Stimulated activated CD8-positive, alpha-beta memory T cell treated with anti-CD3 and anti-CD28 coated beads, Interleukin-4, amount 100 ng/mL, for 48 hours (primary cell): ENCODE data around the gene PDE4A.

Experiments
- DNase-seq: peaks from one replicate; pipeline ENCODE4 v3.0.0-alpha.2; 2020

The PDE4A gene

GRCh38 chr19:10468133-10468532, 47.8 kb downstream of the PDE4A start:
- no peak for DNase-seq

DNA sequence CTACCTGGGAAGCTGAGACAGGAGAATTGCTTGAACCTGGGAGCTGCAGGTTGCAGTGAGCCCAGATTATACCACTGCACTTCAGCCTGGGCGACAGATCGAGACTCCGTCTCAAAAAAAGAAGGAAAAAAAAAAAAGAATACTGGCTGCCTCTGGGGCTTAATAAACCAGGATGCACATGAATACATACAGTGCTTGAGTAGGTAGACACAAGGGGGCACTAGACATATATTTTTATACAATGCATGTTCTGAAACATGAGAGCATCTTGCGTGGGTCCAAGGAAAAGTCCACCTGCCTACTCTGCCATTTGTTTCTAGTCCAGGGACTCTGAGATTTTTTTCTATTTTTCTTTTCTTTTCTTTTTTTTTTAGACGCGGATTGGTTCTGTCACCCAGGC, 51.6 kb downstream of the PDE4A start:
- DNase-seq = no peak

DNA sequence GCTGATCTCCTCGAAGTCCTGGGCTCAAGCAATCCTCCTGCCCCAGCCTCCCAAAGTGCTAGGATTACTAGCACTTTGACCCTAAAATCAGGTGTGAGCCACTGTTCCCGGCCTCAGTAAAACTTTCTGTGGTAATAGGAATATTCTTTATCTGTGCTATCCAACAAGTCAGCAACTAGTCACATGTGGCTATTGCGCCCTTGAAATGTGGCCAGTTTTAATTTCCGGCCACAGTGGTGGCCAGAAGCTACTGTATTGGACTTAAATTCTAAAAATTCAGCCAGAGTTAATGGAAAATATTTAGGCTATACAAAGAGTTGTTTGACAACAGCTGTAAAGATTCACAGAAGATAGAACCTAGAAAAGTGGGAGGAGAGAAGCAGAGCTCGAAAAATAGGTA, 52.9 kb downstream of the PDE4A start:
- DNase-seq = no peak

DNA sequence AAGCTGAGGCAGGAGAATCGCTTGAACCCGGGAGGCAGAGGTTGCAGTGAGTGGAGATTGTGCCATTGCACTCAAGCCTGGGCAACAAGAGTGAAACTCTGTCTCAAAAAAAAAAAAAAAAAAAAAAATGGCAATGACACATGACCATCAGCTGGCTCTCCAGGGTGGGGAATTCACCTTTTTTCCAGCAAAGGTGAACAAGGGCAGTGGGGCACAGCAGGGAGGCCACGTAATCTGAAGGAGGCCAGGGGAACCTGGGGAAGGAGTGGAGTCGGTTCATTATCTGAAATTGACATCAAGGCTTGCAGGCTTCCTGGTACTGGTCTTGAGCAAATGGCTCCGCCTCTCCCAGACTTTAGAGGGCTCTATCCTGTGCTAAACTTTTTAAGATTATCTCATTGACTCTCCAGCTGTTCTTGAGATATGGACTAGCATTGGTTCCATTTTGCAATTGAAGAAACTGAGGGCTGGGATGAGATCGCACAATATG, 54.7 kb downstream of the PDE4A start:
- no peak for DNase-seq

DNA sequence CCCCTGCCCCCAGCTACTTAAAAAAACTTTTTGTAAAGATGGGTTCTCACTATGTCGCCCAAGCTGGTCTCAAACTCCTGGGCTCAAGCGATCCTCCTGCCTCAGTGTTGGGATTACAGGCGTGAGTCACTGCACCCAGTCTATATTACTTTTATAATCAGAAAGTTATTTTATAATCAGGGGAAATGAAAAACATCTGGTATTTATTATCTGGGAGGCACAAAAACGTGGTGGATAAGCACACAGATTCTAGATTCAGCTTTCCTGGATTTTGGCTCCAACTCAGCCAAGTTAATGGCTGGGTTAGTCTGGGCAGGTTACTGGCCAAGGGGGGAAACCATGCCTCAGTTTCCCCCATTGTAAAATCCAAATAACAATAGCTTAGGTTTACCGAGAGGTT, 58.1 kb downstream of the PDE4A start:
- no peak for DNase-seq

DNA sequence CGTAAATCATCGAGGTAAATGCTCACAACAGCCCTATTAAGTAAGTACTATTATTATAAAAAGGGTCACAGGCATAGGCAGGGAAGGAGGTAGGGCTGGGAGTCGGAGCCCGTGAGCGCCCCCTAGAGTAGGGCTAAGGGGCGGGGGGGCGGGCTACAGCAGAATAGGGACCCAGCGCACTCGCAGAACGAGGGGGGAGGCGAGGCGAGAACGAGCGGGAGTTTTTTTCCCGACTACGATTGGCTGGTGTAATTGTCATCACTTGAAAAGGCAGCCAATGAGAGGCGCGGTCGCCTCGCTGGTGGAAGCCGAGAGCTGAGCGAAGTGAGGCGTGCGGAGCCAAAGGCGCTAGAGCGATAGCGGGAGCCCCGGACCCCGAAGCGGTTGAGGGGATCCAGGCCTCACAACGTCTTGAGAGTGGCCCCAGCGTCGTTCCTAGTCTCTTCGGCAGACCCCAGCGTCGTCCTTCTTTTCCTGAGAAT, 58.6 kb downstream of the PDE4A start:
- DNase-seq = peak; percentile 91

DNA sequence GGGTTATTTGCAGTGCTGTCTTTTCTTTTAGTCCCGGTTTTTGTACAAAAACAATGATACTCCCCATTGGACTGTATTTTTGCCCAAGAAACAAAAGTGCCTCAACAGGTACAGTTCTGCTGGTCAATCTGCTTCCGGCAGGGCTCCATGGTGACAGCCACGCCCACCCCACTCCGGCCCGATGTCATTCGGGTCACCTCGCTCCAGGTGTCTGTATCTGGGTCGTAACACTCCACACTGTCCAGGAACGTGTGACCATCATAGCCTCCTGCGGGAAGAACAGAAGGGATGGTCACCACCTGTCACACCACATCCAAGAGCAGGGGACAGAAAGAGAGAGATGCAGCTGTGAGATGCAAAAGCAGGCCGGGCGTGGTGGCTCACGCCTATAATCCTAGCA, 66.2 kb downstream of the PDE4A start:
- DNase-seq = no peak

DNA sequence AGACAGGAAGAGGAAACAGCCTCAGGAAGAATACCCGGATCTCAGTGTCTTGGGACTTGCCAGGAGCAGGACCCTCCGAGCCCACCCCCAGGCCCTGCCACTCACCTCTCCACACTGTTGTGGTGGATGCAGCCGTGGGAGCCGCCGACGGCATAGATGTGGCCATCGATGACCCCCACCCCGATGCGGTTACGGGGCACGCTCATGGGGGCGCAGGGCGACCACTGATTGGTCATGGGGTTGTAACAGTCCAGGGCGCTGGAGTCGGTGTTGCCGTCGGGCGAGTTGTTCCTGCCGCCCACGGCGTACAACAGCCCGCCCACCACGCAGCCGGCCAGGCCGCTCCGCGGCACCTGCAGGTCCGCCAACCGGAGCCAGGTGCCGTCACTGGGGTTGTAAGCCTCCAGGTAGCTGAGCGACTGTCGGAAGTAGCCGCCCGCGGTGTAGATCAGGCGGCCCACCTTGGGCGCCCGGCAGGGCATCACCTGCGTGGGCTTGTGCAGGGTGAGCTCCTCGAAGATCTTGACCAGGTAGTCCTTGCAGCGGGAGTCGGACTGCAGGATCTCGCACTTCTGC, 71.2 kb downstream of the PDE4A start:
- no peak for DNase-seq

- DNase-seq = no peak
Measured at GRCh38 chr19:10497371-10497770, 77.0 kb downstream of the PDE4A start.

GRCh38 chr19:10499550-10500246, 79.4 kb downstream of the PDE4A start:
- no peak for DNase-seq

- no peak for DNase-seq
Measured at GRCh38 chr19:10500247-10500592, 79.9 kb downstream of the PDE4A start.

GRCh38 chr19:10501971-10502523, 81.7 kb downstream of the PDE4A start:
- DNase-seq = peak; percentile 76

DNA sequence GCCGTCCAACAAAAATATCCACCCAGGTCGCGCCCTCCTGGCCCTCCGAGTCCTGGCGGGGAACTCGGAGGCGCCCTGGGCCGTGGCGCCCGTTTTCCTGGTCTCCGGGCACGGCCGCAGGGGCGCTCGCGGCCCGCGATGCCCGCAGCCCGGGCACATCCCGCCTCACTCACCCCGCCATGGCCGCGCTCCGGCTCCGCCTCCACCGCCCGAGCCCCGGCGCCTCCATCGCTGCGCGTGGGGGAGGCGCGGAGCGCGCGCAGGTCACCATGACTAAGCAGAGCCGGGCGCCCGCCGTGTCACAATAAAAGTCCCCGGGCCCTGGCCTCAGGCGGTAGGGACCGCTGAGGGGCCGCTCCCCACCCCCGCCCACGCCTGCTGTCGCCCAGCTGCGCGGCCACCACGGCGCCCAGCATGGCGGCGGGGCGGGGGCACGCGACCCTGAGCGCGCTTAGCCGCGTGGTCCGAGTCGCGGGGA, 82.2 kb downstream of the PDE4A start:
- peak; percentile 93 for DNase-seq

- DNase-seq = peak; percentile 62
Measured at GRCh38 chr19:10503002-10503789, 82.9 kb downstream of the PDE4A start, which contains the start of gene KEAP1. TSS of gene KEAP1 (minus strand) at chr19:10503356. CDS start at chr19:10500033, 3,323 bp downstream.

DNA sequence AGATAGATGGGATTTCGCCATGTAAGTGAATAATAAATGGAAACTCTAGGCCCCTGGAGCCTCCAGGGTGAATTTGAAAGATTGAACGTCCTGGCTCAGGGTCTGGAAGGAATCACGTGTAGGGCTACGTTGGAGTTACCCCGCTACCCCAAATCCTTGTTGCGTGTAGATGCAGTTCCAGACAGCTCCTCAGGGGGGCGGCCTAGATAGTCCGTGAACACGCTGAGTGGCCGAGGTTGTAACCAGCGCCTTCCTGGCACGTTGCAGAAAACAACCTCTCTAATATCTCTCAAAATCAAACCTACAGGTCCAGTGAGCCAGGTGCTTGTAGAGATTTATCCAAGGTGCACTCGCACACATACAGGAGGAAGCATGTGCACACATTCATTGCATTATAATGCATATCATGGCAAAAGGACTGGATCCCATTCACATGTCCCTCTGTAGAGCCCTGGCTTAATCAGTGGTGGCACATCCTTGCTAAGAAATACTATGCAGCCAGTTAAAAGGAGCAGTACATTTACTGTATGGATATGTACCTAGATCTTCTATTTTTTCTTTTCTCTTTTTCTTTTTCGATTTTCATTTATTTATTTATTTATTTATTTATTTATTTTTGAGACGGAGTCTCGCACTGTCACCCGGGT, 85.4 kb downstream of the PDE4A start:
- DNase-seq = peak; percentile 94

DNA sequence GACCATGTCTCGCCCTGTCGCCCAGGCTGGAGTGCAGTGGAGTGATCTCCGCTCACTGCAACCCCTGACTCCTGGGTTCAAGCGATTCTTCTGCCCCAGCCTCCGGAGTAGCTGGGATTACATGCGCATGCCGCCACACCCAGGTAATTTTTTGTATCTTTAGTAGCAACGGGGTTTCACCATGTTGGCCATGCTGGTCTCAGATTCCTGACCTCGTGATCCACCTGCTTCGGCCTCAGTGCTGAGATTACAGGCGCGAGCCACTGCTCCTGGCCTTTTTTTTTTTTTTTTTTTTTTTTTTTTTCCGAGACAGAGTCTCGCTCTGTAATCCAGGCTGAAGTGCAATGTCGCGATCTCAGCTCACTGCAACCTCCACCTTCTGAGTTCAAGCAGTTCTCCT, 87.7 kb downstream of the PDE4A start:
- DNase-seq = no peak

DNA sequence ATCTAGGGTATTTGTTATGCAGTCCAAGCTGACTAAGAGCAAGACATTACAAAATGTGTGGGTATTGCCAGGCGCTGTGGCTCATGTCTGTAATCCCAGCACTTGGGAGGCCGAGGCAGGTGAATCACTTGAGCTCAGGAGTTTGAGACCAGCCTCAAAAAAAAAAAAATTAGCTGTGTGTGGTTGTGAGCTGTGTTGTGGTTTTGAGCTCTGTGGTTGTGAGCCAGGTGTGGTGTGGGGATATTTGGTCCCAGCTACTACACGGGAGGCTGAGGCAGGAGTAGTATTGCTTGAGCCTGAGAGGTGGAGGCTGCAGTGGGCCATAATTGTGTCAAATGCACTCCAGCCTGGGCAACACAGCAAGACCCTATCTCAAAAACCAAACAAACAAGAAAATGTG, 88.4 kb downstream of the PDE4A start:
- DNase-seq = peak; percentile 61

- peak; percentile 85 for DNase-seq
Measured at GRCh38 chr19:10510301-10510802, 90.0 kb downstream of the PDE4A start.

- no peak for DNase-seq
Measured at GRCh38 chr19:10513223-10513622, 92.9 kb downstream of the PDE4A start.

- DNase-seq = peak; percentile 62
Measured at GRCh38 chr19:10514211-10515145, 94.1 kb downstream of the PDE4A start.

- DNase-seq = no peak
Measured at GRCh38 chr19:10516064-10516385, 95.7 kb downstream of the PDE4A start.
